ENCODE results near the gene KRTAP10-6.
A peak's percentile ranks its signal among the peaks of the same experiment; 100 is the strongest.
"Not testable (repeated sequence)": the region's sequence is repeated elsewhere in the genome, so short reads cannot be mapped to it uniquely, and the experiment has no call there.

The KRTAP10-6 gene

GRCh38 chr21:44592446-44593311 lies at the start of gene KRTAP10-6:
Gene KRTAP10-6 (minus strand): TSS chr21:44592505. CDS start chr21:44592484, 21 bp downstream.
- no peak for DNase-seq (ENCODE audit: low spot score)

GRCh38 chr21:44640761-44641160 lies 48.5 kb upstream of the KRTAP10-6 start:
- no peak for DNase-seq (ENCODE audit: low spot score)

DNA sequence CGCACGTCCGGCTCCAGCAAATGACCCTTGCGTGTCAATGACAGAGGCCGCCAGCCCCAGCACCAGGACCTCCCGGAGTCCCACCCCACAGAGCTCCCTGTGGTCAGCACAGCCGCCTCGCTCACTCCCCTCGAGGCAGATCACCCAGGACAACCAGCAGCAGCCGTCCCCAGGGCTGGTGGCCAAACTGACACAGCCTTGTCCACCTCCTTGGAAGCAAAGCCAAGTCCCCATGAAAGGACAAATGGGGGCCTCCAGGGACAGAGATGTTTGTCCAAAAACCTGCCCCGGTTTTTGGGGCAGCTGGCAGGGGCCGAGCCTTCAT lies 47.0 kb upstream of the KRTAP10-6 start:
- no peak for DNase-seq (ENCODE audit: low spot score)

DNA sequence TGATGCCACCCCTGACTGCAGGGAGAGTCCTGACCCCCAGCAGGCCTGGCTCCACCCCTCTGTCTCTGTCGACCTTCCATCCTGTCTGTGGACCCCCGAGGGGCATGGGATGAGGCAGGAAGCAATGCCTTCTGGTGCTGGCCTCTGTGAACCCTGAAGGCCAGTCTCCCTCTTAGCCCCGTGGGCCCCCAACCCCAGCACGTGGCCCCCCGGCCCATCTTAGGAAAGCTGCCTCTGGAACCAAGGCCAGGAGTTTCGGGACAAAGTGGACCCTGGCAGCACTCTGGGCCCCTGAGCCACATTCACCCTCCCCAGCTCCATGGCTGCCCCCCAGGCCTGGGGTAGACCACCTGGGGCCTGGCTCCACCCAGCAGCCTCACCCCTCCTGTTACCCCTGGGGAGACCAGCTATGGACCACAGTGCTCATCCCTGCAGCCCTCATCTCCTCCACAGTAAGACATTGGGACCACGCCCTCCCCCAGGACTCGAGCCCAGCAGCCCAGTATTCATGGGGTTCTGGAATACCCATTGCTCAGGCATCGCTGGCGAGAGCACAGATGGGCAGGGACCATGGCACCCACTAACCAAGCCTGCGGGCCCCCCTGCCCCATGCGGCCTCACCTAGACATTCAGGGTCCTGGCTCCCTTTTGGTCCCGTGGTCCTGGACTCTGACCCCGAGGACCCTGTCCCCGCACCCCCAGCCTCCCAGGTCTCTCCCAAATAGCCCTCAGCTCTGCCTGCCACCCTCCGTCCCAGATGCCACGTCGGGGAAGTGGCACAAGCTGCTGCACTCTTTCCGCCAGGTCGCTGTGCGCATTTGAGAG lies 46.4 kb upstream of the KRTAP10-6 start:
- not testable (repeated sequence) for DNase-seq (ENCODE audit: low spot score)

DNA sequence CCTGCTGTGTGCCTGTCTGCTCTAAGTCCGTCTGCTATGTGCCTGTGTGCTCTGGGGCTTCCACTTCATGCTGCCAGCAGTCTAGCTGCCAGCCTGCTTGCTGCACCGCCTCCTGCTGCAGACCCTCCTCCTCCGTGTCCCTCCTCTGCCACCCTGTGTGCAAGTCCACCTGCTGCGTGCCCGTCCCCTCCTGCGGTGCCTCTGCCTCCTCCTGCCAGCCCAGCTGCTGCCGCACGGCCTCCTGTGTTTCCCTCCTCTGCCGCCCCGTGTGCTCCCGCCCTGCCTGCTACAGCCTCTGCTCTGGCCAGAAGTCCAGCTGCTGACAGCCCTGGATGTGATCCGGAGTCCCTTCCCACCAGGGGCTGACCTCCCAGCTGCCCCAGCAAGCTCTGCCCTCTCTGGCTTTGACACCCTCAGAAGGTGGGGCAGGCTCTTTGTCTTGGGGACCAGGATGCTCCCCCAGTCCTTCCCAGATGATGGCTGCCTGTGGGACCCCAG lies 45.6 kb upstream of the KRTAP10-6 start:
- not testable (repeated sequence) for DNase-seq (ENCODE audit: low spot score)

- no peak for DNase-seq (ENCODE audit: low spot score)
These were observed 44.9 kb upstream of the KRTAP10-6 start, which contains the start of gene KRTAP10-10 for GRCh38 chr21:44637018-44637850. Gene KRTAP10-10 (plus strand): TSS chr21:44637356. CDS start chr21:44637418, 62 bp downstream.

- no peak for DNase-seq (ENCODE audit: low spot score)
These were observed 44.1 kb upstream of the KRTAP10-6 start for GRCh38 chr21:44636209-44637017.

GRCh38 chr21:44632067-44632466 lies 39.8 kb upstream of the KRTAP10-6 start:
- no peak for DNase-seq (ENCODE audit: low spot score)

DNA sequence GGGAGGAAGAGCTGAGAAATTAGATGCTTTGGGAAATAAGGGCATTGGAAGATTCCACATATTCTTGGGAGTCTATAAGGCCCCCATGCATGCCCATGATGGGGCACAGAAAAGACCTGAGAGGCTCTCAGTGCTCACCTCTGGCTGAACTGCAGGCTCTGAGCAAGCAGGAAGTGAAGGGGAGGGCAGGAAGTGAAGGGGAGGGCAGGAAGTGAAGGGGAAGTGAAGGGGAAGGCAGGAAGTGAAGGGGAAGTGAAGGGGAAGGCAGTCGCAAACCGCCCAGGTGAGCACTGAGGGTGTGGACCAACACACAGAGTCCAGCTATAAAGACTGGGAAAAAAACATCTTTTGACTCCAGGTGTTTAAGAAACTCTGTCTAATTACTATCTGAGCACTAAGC lies 38.1 kb upstream of the KRTAP10-6 start:
- no peak for DNase-seq (ENCODE audit: low spot score)

DNA sequence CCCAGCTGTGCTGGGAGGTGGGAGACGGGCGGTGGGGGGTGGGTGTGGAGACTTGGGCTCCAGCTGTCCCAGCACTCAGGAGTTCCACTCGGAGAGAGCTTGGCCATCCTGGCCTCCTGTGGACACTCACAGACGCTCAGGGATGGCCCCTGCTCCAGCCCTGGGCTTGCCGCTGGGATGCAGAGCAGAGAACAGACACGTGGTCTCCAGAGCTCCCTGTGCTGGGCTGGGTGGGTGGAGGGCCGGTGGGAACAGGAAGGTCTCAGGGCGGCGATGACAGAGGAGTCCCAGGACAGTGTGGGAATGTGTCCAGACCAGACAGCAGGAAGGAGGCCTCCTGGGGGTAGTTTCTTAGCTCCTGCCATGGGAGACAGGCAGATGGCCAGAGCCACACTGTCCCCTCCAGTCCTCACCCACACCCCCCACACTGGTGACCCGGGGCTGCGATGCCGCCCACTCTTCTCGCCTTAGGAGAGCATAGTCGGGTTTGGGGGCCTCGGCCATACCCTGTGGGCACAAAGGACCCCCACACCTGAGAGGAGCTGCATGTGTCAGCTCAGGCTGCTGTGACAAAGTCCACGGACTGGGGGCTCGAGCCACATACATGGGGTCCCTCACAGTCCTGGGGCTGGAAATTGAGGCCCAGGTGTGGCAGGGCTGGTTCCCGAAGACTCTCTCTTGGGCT lies 36.5 kb upstream of the KRTAP10-6 start:
- DNase-seq (ENCODE audit: low spot score), result no peak

GRCh38 chr21:44627831-44628233 lies 35.5 kb upstream of the KRTAP10-6 start:
- not testable (repeated sequence) for DNase-seq (ENCODE audit: low spot score)

- not testable (repeated sequence) for DNase-seq (ENCODE audit: low spot score)
These were observed 35.0 kb upstream of the KRTAP10-6 start for GRCh38 chr21:44627181-44627822.

- DNase-seq (ENCODE audit: low spot score), result no peak
These were observed 34.4 kb upstream of the KRTAP10-6 start, which contains the start of gene KRTAP10-9 for GRCh38 chr21:44626673-44627143. Gene KRTAP10-9 (plus strand): TSS chr21:44627093. CDS start chr21:44627172, 79 bp downstream.

DNA sequence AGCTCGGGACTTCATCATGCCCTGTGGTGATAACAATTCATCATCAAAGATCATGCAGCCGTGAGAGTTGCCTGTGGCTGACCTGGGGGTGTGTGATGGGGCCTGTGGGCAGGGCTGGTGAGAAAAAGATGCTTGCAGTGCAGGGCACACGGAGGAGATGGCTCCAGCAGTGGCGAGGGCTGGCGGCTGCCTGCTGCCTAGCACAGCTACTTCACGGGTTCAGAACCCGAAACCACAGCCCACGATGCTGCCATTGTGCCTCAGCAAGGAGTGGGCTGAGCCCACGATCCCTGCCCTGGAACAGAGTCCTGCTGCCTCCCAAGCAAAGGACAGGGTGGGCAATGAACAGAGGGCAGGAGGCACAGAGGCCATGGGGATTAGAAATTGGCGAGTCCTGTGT lies 34.0 kb upstream of the KRTAP10-6 start:
- no peak for DNase-seq (ENCODE audit: low spot score)

- DNase-seq (ENCODE audit: low spot score), result no peak
These were observed 33.5 kb upstream of the KRTAP10-6 start for GRCh38 chr21:44625756-44626155.

GRCh38 chr21:44623575-44623974 lies 31.3 kb upstream of the KRTAP10-6 start:
- no peak for DNase-seq (ENCODE audit: low spot score)

- DNase-seq (ENCODE audit: low spot score), result no peak
These were observed 27.6 kb upstream of the KRTAP10-6 start for GRCh38 chr21:44619886-44620285.

GRCh38 chr21:44618909-44619308 lies 26.6 kb upstream of the KRTAP10-6 start:
- DNase-seq (ENCODE audit: low spot score), result no peak

GRCh38 chr21:44618504-44618903 lies 26.2 kb upstream of the KRTAP10-6 start:
- DNase-seq (ENCODE audit: low spot score), result peak; percentile 29

DNA sequence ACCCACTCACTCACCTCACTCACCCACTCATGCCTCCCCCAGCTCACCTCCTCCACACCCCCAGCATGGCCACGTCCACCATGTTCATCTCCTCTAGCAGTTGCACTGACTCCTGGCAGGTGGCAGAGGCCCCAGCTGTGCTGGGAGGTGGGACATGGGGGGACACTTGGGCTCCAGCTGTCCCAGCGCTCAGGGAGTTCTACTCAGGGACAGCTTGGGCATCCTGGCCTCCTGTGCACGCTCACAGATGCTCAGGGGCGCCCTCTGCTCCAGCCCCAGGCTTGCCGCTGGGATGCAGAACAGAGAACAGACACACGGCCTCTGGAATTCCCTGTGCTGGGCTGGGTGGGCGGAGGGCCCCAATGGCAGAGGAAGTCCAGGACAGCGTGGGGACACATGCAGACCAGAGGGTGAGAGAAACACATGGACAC lies 24.8 kb upstream of the KRTAP10-6 start:
- no peak for DNase-seq (ENCODE audit: low spot score)

Data from HuH-7.5 (cell line).